Measurements from ENCODE around the gene ATP6V1G3.
"Not testable (repeated sequence)": the region's sequence is repeated elsewhere in the genome, so short reads cannot be mapped to it uniquely, and the experiment has no call there.

The ATP6V1G3 gene

DNA sequence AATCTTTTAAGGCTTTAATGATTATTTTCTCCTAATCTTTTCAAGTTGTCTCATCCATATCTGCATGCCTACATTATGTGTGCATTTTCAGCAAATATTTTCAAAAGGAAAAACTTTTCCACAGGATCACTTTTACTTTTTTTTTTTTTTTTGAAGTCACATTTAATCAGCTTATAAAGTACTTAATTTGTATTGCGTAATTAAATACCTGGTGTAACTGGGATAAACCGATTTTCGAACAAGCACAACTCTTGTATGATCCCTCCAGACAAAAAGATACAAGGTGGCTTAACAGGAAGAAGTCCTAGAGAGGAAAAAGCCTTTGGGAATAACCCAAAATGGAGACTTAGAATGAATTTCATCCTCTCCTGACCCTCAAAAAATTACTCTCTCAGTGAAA is 1.3 kb upstream of the ATP6V1G3 start:
- DNase-seq: no peak

DNA sequence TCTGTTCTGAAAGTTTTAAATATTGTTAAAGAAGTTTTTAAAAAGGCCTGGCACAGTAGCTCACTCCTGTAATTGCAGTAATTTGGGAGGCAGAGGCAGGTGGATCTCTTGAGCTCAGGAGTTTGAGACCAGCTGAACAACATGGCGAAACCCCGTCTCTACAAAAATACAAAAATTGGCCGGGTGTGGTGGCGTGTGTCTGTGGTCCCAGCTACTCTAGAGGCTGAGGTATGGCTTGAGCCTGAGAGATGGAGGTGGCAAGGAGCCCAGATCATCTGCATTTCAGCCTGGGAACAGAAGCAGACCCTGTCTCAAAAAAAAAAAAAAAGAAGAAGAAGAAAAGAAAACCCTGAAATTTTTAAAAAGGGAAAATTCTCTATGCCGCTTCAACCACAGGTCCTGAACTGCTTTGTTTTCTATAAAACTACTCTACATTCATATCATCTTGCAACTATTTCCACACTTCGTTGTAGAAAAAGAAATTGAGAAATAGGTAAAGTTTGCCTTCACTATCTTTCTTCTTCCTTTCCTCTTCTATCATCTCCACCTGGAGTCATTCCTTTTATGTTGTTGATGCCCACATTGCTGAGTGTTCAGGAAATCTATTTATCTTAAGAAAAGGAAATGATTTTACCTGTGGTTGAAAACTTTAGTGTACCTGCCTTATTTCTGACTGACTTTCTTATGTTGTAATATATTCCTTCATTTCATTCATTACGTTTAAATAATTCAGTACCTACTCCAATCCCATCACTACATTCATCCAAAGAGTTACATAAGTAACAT is 1.7 kb downstream of the ATP6V1G3 start:
- no peak for DNase-seq

DNA sequence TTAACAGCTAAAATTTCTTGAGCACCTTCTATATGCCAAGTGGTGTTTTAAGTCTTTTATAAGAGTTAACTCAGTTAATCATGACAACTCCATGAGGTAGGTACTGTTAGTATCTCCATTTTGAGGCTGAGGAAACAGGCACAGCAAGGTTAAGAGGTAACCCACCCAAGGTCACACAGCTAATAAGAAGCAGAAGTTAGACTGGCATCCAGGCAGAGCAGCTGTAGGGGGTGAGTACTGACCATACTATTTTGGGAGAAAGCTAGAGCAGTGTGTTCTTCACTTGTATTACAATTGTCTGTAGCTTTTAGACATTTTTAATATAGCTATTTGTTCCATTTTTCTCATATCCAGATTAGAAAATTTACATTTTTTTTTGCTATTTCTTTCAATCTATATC is 4.8 kb downstream of the ATP6V1G3 start:
- DNase-seq: no peak

DNA sequence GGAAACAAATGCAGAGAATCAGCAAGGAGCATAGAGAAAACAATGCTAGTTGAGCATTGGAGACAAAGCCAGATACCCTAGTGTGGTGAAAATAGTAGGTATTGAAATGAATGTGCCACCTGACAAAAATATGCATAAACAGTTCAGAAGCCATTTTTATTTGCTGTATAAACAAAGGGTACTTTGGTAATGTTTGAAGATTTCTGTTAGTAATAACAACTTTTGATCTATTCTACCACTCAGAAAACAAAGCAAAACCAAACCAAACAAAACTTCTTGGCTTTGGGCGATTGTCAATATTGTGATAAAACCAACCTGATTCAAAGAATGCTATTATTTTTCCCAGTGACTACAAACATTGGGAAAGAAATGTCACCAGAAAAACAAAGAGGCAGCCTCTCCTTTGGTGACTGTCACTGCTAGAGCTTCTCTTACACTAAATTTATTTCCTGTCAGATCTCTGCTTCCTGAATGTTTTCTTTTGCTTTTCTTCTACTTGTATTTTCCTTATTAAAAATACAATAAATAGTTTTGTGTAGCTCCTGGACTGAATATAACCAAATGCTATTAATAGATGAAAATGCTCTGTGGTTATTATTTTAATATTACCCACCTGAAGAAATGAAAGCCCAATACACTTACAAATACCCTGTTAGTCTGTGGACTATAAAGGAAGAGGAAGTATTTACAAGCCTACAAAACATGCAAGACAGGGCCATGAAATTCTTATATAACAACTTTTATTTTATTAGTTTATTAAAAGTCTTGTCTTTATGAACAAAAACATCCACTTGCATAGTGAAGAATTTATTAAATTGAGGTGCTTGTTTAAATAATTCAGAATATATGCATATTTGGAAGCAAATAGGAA is 5.7 kb downstream of the ATP6V1G3 start:
- DNase-seq: no peak

DNA sequence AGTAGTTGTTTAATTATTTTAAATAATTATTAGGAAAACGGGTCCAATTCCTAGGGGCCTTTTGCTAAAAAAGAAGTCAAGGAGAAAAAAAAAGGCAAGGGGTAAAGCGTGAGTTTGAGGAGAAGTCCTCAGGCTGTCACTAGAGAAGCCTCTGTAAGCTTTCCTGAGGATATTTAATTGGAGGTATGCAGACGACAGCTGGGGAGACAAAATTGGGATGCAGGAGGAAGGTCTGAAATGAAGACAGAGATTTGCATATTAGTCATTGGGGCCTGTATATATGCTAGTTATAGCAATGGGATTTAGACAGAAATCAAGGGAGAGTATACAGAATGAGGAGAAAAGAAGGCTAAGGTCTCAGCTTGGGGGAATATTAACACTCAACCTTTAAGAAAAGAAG is 8.6 kb downstream of the ATP6V1G3 start:
- no peak for DNase-seq

DNA sequence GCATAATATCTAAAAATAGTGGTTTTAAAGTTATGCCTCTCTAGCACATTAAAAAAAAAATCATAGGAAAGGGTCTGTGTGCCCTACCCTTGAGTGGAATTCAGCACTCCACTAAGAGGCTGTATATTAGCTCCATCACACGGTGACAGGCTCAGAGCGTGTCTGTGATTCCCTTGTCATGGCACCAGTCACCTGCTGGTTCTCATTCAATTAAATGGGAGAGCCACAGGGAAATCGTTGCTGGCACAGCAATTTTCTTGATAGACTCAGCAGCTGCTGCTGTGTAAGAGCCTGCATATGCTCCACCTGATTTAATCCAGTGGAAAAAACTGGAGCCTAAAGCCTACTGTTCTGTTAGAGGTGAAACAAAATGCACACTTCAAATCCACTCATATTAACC is 9.5 kb downstream of the ATP6V1G3 start:
- no peak for DNase-seq

DNA sequence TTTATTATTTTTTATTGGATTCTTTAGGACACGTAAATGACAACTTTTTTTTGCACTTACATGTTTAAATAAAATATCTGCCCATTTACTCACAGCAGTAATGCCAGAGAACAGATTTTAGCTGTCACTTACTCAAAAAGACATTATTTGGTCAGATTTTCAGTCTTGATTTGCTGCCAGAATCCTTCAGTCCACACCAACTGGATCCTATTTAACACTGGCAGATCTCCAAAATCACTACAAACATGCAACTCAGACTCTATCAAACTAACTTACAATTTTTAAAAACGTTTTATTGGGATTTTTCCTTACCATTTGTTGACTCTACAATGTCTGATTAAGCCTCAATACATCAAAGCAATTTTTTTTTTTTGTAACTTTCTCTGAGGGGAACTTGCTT is 11.1 kb downstream of the ATP6V1G3 start:
- DNase-seq: no peak

DNA sequence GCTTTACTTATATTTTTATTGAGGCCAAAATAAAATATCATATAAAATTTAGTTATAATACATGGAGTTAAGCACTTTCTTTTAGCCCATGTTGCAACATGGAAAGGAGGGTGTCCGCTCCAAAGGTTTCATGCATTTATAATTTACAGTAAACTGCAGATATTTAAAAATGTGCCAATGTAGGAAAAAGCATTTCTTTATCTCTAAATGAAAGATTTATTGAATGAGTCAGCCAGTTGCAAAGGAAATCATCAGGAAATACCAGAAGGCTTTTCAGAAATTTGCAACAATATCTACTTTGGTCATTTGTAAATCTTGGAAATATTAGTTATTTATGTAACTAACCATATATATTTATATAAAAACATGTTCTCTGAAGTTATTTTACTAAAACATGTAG is 12.1 kb downstream of the ATP6V1G3 start:
- no peak for DNase-seq

DNA sequence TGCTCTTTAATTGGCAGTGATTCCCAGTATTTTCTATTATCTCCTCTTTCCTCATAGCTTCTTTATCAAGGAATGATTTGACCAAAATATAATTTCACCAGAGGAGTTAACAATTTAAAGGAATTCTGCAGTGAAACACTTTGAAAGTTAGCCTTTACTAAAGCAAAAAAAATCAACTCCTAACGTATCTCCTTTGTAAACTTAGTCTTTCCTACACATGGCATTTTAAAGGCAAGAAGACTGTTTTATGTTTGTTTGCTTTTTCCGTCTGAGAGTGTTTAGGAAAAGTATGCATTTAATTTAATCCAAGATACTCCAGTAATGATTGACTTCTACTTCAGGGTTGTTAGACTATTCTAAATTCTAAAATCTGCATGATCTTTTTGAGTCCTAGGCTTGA is 15.9 kb downstream of the ATP6V1G3 start:
- no peak for DNase-seq

DNA sequence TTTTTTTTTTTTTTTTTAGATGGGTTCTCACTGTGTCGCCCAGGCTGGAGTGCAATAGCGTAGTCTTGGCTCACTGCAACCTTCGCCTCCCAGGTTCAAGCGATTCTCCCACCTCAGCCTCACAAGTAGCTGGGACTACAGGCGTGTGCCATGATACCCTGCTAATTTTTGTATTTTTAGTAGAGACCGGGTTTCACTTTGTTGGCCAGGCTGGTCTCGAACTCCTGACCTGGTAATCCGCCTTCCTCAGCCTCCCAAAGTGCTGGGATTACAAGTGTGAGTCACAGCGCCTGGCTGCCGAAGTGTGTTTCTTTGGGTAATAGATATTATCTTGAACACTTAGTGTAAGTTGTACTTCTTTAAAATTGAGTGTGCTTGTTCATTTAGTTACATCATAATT is 16.4 kb downstream of the ATP6V1G3 start:
- DNase-seq: not testable (repeated sequence)

DNA sequence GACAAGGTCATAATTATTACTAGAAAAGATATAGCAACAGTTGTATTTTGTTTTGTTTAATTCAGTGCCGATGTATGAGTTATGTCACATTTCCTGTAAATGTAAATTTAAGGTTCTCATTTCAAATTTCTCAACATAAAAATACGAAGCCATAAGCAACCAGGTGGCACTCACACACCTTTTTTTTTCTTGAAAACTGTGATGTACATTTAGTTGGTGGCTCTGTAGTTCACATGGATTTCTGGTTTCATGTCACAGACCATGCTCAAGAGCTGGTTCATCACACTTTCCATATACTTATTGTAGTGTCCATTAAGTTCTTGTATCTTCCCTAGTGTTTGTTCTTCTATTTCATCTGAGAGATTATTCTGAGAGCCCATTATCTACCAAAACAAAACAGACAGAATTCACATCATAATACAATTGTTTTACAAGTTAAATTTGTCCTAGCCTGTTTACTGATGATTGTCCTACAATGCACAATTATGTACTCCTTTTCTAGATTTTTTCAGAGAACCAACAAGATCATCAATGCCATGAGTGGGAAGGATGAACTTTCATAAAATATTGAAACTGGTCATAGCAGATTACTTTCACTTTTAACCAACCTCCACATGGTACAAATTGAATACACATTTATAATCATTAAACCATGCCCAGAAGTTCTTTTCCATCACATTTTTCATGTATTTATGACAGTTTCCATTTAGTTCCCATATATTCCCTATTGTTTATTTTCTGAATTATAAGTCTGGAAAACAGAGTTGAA is 17.1 kb downstream of the ATP6V1G3 start:
- no peak for DNase-seq

DNA sequence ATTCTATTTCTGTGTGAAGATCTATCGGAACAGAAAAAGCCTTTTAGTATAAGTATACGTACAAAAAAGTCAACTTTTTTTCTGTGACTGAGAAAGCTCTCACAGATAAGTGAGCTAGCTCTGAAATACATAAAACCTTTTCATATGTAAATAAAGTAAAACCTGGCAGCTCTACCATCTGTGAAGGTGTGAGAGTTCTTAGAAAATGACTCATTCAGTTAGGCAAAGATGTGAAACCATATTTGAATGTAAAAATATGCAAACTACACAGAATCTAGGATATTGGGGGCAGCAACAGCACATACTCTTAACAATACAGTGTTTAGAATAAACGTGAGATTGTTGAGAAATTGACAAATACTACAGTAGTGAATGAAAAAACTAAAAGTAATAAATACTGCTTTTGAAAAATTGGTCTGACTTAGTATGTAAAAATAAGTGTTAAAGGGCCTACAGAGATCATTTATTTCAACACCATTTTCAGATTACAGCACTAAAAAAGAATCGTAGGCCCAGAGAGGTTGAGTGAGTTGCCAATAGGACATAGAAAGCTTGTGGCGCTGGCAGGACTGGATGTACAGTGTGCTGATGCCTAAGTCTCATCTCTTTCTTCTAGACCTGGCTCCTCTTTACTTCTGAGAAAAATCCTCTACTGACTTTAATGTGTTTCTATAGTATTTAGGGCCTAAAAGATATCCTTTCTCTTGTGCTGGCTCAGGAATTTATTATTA is 19.8 kb downstream of the ATP6V1G3 start:
- DNase-seq: no peak

DNA sequence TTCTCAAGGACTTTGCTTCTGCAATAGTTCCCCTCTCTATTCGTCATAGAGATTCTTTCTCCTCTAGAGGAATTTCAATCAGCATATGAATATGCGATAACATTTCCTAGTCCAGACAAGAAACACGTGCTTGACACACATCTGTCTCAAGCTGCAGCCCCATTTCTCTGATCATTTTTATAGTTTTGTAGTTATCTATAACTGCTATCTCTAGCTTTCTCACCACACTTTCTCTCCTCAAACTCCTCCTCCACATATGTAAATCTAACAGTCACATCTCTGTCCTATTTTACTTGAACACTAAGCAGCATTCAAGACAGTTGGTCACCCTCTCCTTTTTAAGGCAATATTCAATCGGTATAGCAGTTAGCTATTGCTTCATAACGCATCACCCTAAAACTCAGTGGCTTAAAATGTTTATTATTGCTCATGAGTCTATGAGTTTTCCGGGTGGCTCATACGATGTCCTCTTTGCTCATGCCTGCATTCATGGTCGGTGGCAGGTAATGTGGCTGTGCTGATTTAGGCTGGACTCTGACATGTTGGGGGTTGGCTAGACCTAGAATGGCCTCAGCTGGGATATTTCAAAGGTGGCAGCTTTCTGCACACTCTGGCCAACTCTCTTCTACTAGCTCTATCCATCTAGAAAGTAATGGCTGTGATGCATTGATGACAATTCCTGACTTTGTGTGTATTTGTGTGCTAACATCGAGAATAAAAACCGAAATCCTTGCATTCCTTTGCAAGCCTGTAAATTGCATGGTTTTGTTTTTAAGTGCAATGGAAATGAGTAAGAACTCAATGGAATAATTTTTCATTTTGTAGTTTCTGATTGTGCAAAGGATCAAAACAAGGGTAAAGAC is 20.6 kb downstream of the ATP6V1G3 start:
- DNase-seq: no peak

DNA sequence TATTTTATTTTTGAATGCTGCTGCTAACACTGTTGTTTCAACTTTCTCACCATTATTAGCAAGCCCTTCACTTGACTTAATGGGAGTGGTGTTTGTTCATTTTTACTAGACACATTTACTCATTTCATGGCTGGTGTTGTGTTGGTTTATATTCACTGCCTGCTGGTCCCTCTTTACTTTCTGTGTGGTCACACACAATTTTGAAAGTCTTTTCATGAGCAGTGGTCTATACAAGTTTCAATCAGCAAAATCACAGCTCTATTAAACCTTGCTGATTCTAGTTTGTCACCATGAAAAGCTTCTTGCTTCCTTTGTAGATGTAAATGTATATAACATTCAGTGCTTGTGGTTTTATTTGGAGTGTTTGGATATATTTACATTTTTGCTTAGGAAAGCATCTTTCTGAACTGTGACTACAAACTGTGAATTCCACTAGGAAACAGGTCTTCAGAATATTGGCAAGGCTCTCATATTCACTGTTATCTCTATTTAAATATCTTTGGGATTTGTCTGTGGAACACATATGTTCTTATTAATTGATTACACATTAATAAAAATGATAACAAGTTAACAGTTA is 22.8 kb downstream of the ATP6V1G3 start:
- DNase-seq: no peak

DNA sequence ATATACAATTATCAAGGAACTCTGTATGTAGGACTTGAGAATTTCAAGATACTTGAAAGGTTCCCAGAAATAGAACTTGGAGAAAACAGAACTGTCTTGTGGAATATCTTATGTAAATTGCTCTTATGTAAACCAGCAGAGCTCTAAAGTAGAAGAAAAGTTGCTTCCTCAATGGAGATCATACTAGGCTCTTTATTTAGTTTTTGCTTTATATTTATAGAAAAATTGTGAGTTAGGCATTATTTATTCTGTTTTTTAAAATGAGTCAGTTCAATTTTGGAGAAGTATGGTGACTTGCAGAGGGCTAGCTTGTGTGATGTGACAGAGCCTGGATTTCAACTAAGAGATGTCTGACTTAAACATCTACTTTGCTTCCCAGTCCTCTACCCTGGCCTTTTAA is 40.4 kb downstream of the ATP6V1G3 start:
- DNase-seq: no peak

DNA sequence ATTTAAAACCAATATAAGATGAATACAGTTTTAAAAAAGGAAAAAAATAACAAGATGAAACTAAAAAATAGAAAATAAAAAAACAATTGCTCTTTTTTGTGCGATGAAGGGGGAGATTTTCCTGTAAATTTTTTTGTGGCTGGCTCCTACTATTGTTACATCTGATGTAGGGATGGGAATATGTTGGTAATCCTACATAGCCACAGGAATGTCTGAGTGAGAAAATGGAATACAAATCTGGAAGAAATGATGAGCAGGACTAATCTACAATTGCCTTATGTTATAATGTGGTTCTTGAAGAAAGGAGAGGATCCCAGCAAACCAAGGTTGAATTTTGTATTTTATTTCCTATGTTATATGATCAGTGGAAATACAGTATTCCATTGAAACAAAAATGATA is 40.9 kb downstream of the ATP6V1G3 start:
- DNase-seq: no peak

DNA sequence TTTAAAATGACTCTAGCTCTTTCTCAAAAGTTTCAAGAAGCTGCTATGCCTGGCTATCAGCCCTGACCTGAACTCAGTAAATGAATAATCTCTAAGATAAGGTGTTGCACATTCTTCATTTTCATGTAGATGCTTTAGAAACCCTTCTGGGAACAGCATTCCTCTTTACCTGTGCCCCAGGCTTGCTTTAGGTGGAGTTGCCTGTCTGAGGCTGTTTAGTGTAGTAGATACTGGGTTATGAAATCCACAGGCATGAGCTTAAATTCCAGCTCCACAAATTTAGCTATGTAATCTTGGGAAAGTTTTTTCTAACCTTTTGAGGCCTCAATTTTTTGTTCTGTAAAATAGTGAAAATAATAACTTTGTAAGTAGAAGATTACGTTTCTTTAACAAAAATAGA is 41.6 kb downstream of the ATP6V1G3 start:
- DNase-seq: no peak

DNA sequence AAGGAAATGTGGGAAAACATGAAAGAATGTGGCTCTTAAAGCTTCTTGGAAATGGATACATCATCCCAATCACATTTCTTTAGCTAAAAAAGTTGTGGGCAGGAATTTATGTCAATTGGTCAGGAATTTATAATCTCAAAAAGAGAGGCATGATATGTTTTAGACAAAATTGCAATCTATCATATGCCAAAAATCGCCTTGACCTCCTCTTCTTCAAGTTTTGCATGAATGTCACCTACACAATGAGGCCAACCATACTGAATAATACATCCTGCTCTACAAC is 42.4 kb downstream of the ATP6V1G3 start:
- DNase-seq: no peak

DNA sequence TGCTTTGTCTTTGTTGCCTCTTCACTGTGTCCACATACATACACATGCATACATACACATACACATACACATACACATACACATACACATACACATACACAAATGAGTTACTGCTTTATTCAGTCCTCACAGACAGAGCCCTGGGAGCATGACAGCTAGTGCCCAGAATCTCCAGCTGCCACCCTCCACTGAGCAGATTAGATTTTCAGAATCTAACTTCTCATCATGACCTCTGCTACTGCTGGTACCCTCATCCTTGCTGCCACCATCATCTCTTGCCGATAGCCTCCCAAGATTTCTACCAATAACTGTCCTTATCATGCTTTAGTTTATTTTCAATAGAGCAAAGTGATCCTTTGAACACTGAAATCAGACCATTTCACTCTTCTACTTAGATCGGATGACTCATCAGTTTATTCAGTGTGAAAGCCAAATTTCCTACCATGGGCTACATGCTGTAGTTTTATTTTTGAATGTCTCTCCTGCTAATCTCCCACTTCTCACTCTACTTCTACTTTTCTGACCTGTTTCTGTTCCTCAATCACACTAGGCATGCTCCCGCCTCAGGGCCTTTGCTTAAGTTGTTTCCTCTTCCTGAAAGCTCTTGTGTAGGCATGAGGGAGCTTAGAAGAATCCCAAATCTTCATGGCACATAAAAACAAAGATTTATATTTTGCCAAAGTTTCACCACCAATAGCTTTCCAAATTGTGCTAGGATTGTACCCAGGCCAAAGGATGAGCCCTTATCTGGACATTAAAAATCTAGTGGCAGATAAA is 43.0 kb downstream of the ATP6V1G3 start:
- no peak for DNase-seq

DNA sequence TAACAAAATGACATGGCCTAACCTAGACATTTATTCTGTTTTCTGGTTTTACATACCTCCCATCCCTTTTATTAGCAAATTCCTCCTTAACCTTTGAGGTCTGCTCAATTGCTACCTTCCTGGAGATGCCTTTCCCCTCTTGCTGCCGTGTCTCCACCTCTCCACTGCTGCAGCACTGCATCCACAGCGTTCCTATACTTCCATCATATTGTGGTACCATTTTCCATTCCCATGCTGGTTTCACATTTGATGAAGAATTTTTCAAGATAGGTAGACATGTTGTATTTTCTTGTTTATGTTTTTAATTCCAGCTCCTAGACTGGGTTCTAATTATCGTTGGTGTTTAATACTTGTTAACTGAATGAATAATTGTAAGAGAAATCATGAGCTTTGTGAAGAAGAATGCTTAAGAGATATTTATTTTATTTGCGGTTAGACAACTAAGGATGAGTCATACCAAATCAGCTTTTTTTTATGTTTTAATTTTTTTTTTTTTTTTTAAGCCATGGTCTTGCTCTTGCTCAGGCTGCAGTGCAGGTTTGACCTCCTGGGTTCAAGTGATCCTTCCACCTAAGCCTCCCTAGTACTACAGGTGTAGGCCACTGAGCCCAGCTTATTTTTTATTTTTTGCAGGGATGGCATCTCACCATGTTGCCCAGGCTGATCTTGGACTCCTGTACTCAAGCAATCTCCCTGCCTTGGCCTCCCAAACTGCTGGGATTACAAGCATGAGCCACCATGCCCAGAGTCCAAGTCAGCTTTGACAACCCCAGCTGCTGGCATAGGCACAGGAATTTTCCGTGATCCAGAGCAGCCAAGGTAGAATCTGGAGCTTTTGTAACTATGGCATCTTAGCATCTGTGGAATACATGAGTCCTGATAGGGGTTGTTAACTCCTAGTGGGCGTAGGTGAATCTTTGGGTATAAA is 44.0 kb downstream of the ATP6V1G3 start:
- DNase-seq: no peak
